Cardiac fibroblast (primary cell): ENCODE measurements around the gene TBC1D5.
"Not testable (repeated sequence)": the region's sequence is repeated elsewhere in the genome, so short reads cannot be mapped to it uniquely, and the experiment has no call there.

ENCODE experiments used
- DNase-seq, 2 donors: peaks; one replicate each; pipeline versions ENCODE4 v3.0.0 to v3.0.0-alpha.2; 2010; ENCODE audit warnings: low read depth in 2 of 2
- H3K4me3 ChIP-seq, 2 donors: replicated peaks in 1 of 2; 1 replicate in 1 of 2; 2 replicates in 1 of 2; pipeline ENCODE4 v1.5.1; 2011; ENCODE audit warnings: low read depth in 2 of 2, low read length in 2 of 2, mild to moderate bottlenecking in 2 of 2, moderate library complexity in 1 of 2
- CTCF ChIP-seq: IDR thresholded peaks from one replicate; pipeline ENCODE4 v1.5.1; 2011; ENCODE audit warnings: low read depth, mild to moderate bottlenecking, low read length, inconsistent platforms

Gene TBC1D5

GRCh38 chr3:17733768-17734167 is 8.7 kb downstream of the TBC1D5 start:
- H3K4me3 ChIP-seq, result no peak overlapping the region
- no peak for TF ChIP-seq CTCF
- DNase-seq, result no peak

GRCh38 chr3:17733215-17733614 is 9.2 kb downstream of the TBC1D5 start:
- H3K4me3 ChIP-seq, result no peak overlapping the region
- DNase-seq, result no peak
- no peak for TF ChIP-seq CTCF

- TF ChIP-seq CTCF, result no peak
- no peak overlapping the region for H3K4me3 ChIP-seq
- DNase-seq, result peak; percentile 68 to 69
Observed at GRCh38 chr3:17730318-17730967, 12.0 kb downstream of the TBC1D5 start.

- no peak for TF ChIP-seq CTCF
- no peak overlapping the region for H3K4me3 ChIP-seq
- no peak for DNase-seq
Observed at GRCh38 chr3:17726313-17726712, 16.1 kb downstream of the TBC1D5 start.

GRCh38 chr3:17725844-17726243 is 16.6 kb downstream of the TBC1D5 start:
- DNase-seq, H3K4me3 ChIP-seq: not testable (repeated sequence)

- TF ChIP-seq CTCF, result no peak
- no peak overlapping the region for H3K4me3 ChIP-seq
- DNase-seq, result no peak
Observed at GRCh38 chr3:17724948-17725347, 17.5 kb downstream of the TBC1D5 start.

- DNase-seq, result no peak
- H3K4me3 ChIP-seq, result no peak overlapping the region
- no peak for TF ChIP-seq CTCF
Observed at GRCh38 chr3:17724122-17724521, 18.3 kb downstream of the TBC1D5 start.
